SK-N-SH (cell line): ENCODE measurements around the gene SND1. TPM values are rescaled to one million over a fixed set of nuclear protein-coding genes. Genes with fewer than 3 reads are reported as not detected.
A peak's percentile ranks its signal among the peaks of the same experiment; 100 is the strongest.

Experiments used
- CTCF ChIA-PET: fragments of 300-600, 350-600 bp; formaldehyde crosslinking; extraction: SDS; loops from one replicate; lab custom pipeline; 2021; lab: Yijun Ruan, JAX
- POLR2A ChIA-PET: fragments of 350-600 bp; sonication (Branson Sonifier 250); formaldehyde crosslinking; extraction: SDS; loops from one replicate; lab custom pipeline; 2020; ENCODE audit warnings: antibody characterized with exemption, inconsistent platforms; lab: Yijun Ruan, JAX
- DNase-seq: peaks from one replicate; pipeline ENCODE4 v3.0.0; 2012
- H2AFZ ChIP-seq: fragments of 200-600 bp; sonication (generic); 2 replicates; pipeline ENCODE4 v1.8.1; 2016; ENCODE audit warnings: antibody characterized with exemption, mild to moderate bottlenecking, low read depth
- H3F3A ChIP-seq: fragments of 200-600 bp; sonication (generic); replicated peaks from 2 replicates; pipeline ENCODE3; 2016; ENCODE audit warnings: antibody characterized with exemption, mild to moderate bottlenecking; ENCODE audit not compliant: insufficient read depth
- H3K27ac ChIP-seq, 2 experiments: fragments of 200-500 bp in 1 of 2; fragments of 200-600 bp in 1 of 2; sonication (Bioruptor generic) in 1 of 2; sonication (generic), shearing (Covaris generic) in 1 of 2; 2 replicates each; pipeline versions ENCODE4 v1.5.1 to v1.6.1; 2014 to 2016; ENCODE audit warnings: low read depth in 2 of 2, inconsistent platforms in 1 of 2, low read length in 1 of 2, mild to moderate bottlenecking in 1 of 2, mixed read lengths in 1 of 2
- H3K27me3 ChIP-seq: fragments of 200-600 bp; sonication (generic), shearing (Covaris generic); 2 replicates; pipeline ENCODE4 v1.6.1; 2016; ENCODE audit warnings: mixed run types; ENCODE audit not compliant: insufficient read depth
- H3K36me3 ChIP-seq, 2 experiments: fragments of 200-500 bp in 1 of 2; fragments of 200-600 bp in 1 of 2; sonication (Bioruptor generic) in 1 of 2; sonication (generic) in 1 of 2; replicated peaks in 1 of 2; 2 replicates each; pipeline versions ENCODE3 to v1.5.1; 2014 to 2016; ENCODE audit warnings: low read length in 1 of 2, mild to moderate bottlenecking in 1 of 2; ENCODE audit not compliant: insufficient read depth in 2 of 2, control insufficient read depth in 1 of 2
- H3K4me1 ChIP-seq, 2 experiments: fragments of 200-500 bp in 1 of 2; fragments of 200-600 bp in 1 of 2; sonication (Bioruptor generic) in 1 of 2; sonication (generic), shearing (Covaris generic) in 1 of 2; 2 replicates each; pipeline versions ENCODE4 v1.5.1 to v1.6.1; 2014 to 2016; ENCODE audit warnings: low read depth in 1 of 2, low read length in 1 of 2, mixed run types in 1 of 2; ENCODE audit not compliant: insufficient read depth in 2 of 2, control insufficient read depth in 1 of 2
- H3K4me2 ChIP-seq: fragments of 200-600 bp; sonication (generic), shearing (Covaris generic); 2 replicates; pipeline ENCODE4 v1.6.1; 2017; ENCODE audit warnings: mixed run types
- H3K4me3 ChIP-seq, 2 experiments: fragments of 200-500 bp in 1 of 2; fragments of 200-600 bp in 1 of 2; sonication (Bioruptor generic) in 1 of 2; sonication (generic), shearing (Covaris generic) in 1 of 2; 2 replicates each; pipeline versions ENCODE4 v1.5.1 to v1.8.1; 2014 to 2016; ENCODE audit warnings: low read depth in 2 of 2, inconsistent platforms in 1 of 2, low read length in 1 of 2, mild to moderate bottlenecking in 1 of 2, mixed read lengths in 1 of 2, moderate library complexity in 1 of 2
- H3K79me2 ChIP-seq: fragments of 200-600 bp; sonication (generic); 2 replicates; pipeline ENCODE4 v1.8.1; 2017; ENCODE audit warnings: mild to moderate bottlenecking; ENCODE audit not compliant: insufficient read depth
- H3K9ac ChIP-seq: fragments of 200-600 bp; sonication (generic); 2 replicates; pipeline ENCODE4 v1.6.1; 2017; ENCODE audit warnings: mixed run types
- H3K9me2 ChIP-seq: fragments of 200-600 bp; sonication (generic); 2 replicates; pipeline ENCODE4 v1.6.1; 2017; ENCODE audit warnings: mixed run types
- H3K9me3 ChIP-seq: fragments of 200-600 bp; sonication (generic); 2 replicates; pipeline ENCODE4 v1.6.1; 2017; ENCODE audit warnings: mixed run types, mild to moderate bottlenecking, moderate library complexity
- H4K20me1 ChIP-seq: fragments of 200-600 bp; sonication (generic); 2 replicates; pipeline ENCODE4 v1.6.1; 2017; ENCODE audit warnings: mild to moderate bottlenecking, mixed run types; ENCODE audit not compliant: insufficient read depth
- CHD2 ChIP-seq: fragments of 150-350 bp; IDR thresholded peaks from 2 replicates; pipeline ENCODE4 v1.6.1; 2018; ENCODE audit warnings: low read length; ENCODE audit not compliant: partially characterized antibody
- ELF1 ChIP-seq: IDR thresholded peaks from 2 replicates; pipeline ENCODE4 v1.4.0; 2012
- EP300 ChIP-seq, 2 experiments: IDR thresholded peaks; 2 replicates each; pipeline versions ENCODE4 v1.4.0 to v1.6.1; 2012; ENCODE audit warnings: borderline replicate concordance in 1 of 2, low read depth in 1 of 2, low read length in 1 of 2
- EZH2phosphoT487 ChIP-seq: fragments of 200-600 bp; sonication (generic); IDR thresholded peaks from 2 replicates; pipeline ENCODE4 v1.6.1; 2017; ENCODE audit warnings: low read depth, mixed run types, mild to moderate bottlenecking, antibody characterized with exemption, moderate library complexity, borderline replicate concordance
- FOXJ3 ChIP-seq: sonication (generic); formaldehyde crosslinking; IDR thresholded peaks from 2 replicates; pipeline ENCODE4 v1.5.1; 2020; ENCODE audit warnings: mild to moderate bottlenecking, missing genetic modification reagents
- FOXM1 ChIP-seq: IDR thresholded peaks from 2 replicates; pipeline ENCODE4 v1.4.0; 2012; ENCODE audit warnings: low read depth, mild to moderate bottlenecking
- IRF3 ChIP-seq: fragments of 150-350 bp; IDR thresholded peaks from 2 replicates; pipeline ENCODE4 v1.6.1; 2016; ENCODE audit warnings: mild to moderate bottlenecking, low read depth, low read length
- JUND ChIP-seq: IDR thresholded peaks from 2 replicates; pipeline ENCODE4 v1.4.0; 2012
- MAX ChIP-seq: IDR thresholded peaks from 2 replicates; pipeline ENCODE4 v1.4.0; 2012; ENCODE audit warnings: low read depth
- NFIC ChIP-seq: IDR thresholded peaks from 2 replicates; pipeline ENCODE4 v1.4.0; 2012; ENCODE audit warnings: borderline replicate concordance
- NRF1 ChIP-seq: IDR thresholded peaks from 2 replicates; pipeline ENCODE4 v1.6.1; 2012; ENCODE audit warnings: low read depth, mild to moderate bottlenecking, low read length
- PBX3 ChIP-seq: IDR thresholded peaks from 2 replicates; pipeline ENCODE4; 2012
- REST ChIP-seq: IDR thresholded peaks from 2 replicates; pipeline ENCODE4 v1.6.1; 2012; ENCODE audit warnings: mild to moderate bottlenecking, low read depth, low read length, moderate library complexity
- SIN3A ChIP-seq: IDR thresholded peaks from 2 replicates; pipeline ENCODE4 v1.6.1; 2012; ENCODE audit warnings: low read depth, mild to moderate bottlenecking, low read length, moderate library complexity, borderline replicate concordance
- TAF1 ChIP-seq: IDR thresholded peaks from 2 replicates; pipeline ENCODE4 v1.6.1; 2012; ENCODE audit warnings: low read depth, mild to moderate bottlenecking, low read length, moderate library complexity, borderline replicate concordance
- USF2 ChIP-seq: fragments of 150-350 bp; IDR thresholded peaks from 2 replicates; pipeline ENCODE4 v1.6.1; 2017; ENCODE audit warnings: antibody characterized with exemption, low read length, low read depth, borderline replicate concordance
- ZBTB33 ChIP-seq: IDR thresholded peaks from 2 replicates; pipeline ENCODE4 v1.4.0; 2012; ENCODE audit warnings: low read depth, borderline replicate concordance
- WGBS: methylation state at CpG from one replicate; pipeline ENCODE4 v1.1.6; 2017; ENCODE audit warnings: low lambda C conversion rate; 5-methylcytosine and 5-hydroxymethylcytosine counted together
- polyA plus RNA-seq, 3 experiments: library from polyadenylated mRNA; depleted of rRNA; stranded (reverse); fragments of >200 nt; gene quantifications; 2 replicates each; pipeline ENCODE4 v1.2.3, GENCODE V29; 2012

Gene SND1
- polyA plus RNA-seq, 1 of the 3 experiments (the other 2 are of a cell fraction): 165 TPM

- POLR2A ChIA-PET: interaction anchor here (0.6 to 0.8 kb wide), 2 partner anchors 12 to 22 kb away, joined by 3 read pairs; no protein-coding TSS in a partner anchor
- H4K20me1 ChIP-seq: peaks cover 11% of the 10 kb centered on the region; the same call in 1 of the 2 replicates
These were observed 226.0 kb downstream of the SND1 start for GRCh38 chr7:127877951-127878350.

More at GRCh38 chr7:127877951-127878350, 226.0 kb downstream of the SND1 start:
- Histone ChIP-seq H3K9ac (no peak overlapping the region), H3K9me3 (no peaks in the 10 kb centered on the region), H3K4me2 (no peak overlapping the region), H3K36me3 (no peaks in the 10 kb centered on the region), H3K4me1 (peaks cover 0 to 38% of the 10 kb centered on the region in 2 experiments; a peak in 3 of 4 replicates), H2AFZ (no peak overlapping the region), H3K4me3 (no peak overlapping the region), H3F3A (peaks cover 30% of the 10 kb centered on the region), H3K27me3 (no peaks in the 10 kb centered on the region), H3K27ac (peak overlapping the region in 1 of 2 experiments; percentile 1; a peak in 2 of 4 replicates), H3K9me2 (no peaks in the 10 kb centered on the region), H3K79me2 (peaks cover 85% of the 10 kb centered on the region)
- DNase-seq: no peak
- TF ChIP-seq CHD2 (no peak), EZH2phosphoT487 (no peak), FOXM1 (no peak), SIN3A (no peak), NRF1 (no peak), REST (no peak), TAF1 (no peak), IRF3 (no peak), PBX3 (no peak), FOXJ3 (CRISPR knock-in tag) (no peak), ZBTB33 (no peak), MAX (no peak), USF2 (no peak), JUND (no peak), ELF1 (no peak), EP300 (IDR thresholded peaks at IDR 0.05; ENCODE audit: borderline replicate concordance in 1 of 2, low read depth in 1 of 2, low read length in 1 of 2) (no peak), NFIC (no peak)
- 91% methylated on average over 3 of the region's 3 CpGs for WGBS
- CTCF ChIA-PET: interaction anchor here (1.3 to 1.4 kb wide), 2 partner anchors 35 to 122 kb away, joined by 3 read pairs; no protein-coding TSS in a partner anchor
